GM12801 (cell line): ENCODE measurements around the gene IL10.

Experiments
- TF ChIP-seq, protein P1 (sequence below): IDR thresholded peaks from one replicate; pipeline ENCODE4 v1.5.1; 2011; ENCODE audit warnings: control low read depth; ENCODE audit not compliant: insufficient read length; ENCODE audit errors: extremely low read depth

IL10 gene

DNA sequence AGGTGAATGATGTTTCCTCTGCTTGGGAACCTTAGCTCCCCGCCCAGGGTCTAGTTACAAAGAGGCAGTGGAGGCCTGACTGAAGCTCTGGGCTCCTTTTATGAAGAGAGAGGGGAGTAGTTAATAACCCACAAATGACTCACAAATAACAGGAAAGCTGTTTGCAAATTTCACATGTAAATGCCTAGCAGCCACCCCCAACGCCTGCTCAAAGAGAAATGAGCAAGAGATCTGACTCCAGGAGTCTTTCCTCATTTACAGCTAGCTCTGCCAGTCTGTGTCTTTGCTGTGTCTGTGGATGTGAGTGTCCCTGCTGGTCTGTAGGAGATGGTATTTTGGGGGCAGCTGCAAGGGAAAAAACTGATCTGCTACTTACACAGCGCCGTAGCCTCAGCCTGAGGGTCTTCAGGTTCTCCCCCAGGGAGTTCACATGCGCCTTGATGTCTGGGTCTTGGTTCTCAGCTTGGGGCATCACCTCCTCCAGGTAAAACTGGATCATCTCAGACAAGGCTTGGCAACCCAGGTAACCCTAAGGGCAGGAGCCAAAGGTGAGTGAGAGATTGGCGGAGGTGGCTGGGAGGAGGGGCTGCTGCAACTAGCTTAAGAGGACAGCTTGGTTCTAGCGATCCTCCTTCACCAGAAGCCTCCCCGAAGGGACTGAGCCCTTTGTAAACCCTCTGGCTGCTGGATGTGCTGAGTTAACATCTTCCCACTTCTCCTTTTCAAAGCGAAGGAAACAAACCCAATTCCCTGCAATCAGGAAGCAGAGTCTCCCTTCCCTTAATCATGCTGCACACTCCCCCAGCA lies 1.6 kb downstream of the IL10 start, which contains the start of gene IL19:
Gene IL19, plus strand, starts transcription at position 243 of the 807 bp plus-strand sequence. CDS start 65,890 bp downstream, outside the sequence.
- TF ChIP-seq, protein P1, sequence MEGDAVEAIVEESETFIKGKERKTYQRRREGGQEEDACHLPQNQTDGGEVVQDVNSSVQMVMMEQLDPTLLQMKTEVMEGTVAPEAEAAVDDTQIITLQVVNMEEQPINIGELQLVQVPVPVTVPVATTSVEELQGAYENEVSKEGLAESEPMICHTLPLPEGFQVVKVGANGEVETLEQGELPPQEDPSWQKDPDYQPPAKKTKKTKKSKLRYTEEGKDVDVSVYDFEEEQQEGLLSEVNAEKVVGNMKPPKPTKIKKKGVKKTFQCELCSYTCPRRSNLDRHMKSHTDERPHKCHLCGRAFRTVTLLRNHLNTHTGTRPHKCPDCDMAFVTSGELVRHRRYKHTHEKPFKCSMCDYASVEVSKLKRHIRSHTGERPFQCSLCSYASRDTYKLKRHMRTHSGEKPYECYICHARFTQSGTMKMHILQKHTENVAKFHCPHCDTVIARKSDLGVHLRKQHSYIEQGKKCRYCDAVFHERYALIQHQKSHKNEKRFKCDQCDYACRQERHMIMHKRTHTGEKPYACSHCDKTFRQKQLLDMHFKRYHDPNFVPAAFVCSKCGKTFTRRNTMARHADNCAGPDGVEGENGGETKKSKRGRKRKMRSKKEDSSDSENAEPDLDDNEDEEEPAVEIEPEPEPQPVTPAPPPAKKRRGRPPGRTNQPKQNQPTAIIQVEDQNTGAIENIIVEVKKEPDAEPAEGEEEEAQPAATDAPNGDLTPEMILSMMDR, result no peak

GRCh38 chr1:206769304-206769731 lies 3.0 kb downstream of the IL10 start:
- TF ChIP-seq, protein P1, result no peak

DNA sequence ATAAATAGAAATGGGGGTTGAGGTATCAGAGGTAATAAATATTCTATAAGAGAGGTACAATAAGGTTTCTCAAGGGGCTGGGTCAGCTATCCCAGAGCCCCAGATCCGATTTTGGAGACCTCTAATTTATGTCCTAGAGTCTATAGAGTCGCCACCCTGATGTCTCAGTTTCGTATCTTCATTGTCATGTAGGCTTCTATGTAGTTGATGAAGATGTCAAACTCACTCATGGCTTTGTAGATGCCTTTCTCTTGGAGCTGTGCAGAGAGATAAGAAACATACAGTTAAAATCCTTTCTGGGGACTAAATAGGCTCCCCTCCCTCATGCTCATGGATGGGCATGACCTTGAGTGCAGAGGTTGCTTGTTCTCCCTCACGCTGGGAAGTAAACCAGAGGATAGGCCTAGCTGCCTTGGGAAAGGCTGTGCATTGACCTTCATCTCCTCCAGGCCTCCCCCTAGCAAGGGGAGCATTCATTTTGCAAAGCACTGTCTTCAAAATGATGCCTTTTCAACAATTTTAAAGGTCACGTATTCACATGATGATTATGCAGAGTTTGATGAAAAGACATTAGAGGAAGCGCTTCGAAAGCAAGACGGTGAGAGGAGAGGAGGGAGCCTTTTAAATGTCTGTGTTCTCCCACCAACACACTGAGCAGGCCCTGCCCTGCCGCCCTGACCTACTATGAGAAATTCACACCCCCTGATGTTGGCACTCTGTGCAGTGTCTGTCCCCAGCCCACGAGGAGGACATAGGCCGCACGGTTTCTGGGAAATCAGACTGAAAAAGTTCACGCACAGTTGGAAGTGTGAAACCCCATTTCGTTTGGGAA lies 3.6 kb downstream of the IL10 start:
- TF ChIP-seq, protein P1, result no peak

GRCh38 chr1:206766251-206766856 lies 5.9 kb downstream of the IL10 start:
- TF ChIP-seq, protein P1, result no peak

DNA sequence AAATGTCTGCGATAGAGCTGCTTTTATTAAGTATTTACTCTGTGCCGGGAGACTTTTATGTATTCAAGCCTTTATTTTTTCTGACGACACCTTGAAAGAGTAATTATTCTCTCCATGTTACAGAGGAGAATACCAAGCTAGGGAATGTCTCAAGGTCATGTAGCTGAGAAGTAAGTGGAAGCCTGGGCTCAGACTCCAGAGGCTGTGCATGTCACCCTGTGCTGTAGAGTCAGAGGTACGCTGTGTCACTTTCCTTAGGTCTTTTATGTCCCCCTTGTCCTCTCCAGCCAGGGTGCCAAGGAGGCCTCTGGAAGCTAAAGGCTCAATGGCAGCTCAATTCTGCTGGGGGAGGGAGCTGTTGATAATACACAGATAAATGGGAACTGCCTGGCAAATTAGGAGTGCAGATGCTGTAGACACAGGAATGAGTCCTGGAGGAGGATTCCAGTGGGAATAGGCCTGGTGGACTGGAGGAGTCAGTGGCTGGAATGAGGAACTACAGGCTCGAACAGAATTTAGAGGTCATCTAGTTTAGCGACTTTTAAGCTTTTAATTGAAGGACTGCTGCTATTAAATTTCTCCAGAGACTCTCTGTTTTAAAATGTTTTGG lies 11.0 kb downstream of the IL10 start:
- TF ChIP-seq, protein P1, result no peak

DNA sequence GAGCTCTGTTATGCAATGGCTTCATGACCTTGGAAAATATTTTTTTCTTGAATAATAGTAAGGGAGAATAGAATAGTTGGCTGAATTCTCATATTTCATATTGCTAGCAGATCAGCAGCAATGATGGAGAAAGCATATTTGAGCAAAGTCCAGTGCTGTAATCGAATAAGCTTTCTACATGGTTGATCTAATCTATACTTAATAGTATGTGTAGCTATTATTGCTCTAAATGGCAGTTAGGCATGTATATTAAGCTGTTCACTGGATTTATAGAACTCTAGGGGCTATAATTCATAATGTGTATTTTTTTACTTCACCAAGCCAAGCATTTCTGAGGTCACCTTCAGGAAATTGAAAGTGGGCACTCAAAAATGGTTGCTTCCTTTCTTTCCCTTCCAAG lies 11.7 kb downstream of the IL10 start:
- TF ChIP-seq, protein P1, result no peak
